Ishikawa (cell line): ENCODE data around the gene NOS3.

Experiments used
- CEBPB ChIP-seq: IDR thresholded peaks from 2 replicates; pipeline ENCODE4 v1.6.1; 2012
- CREB1 ChIP-seq: IDR thresholded peaks from 2 replicates; pipeline ENCODE4 v1.6.1; 2012; ENCODE audit warnings: low read depth
- EGR1 ChIP-seq: IDR thresholded peaks from 2 replicates; pipeline ENCODE4 v1.6.1; 2012
- EP300 ChIP-seq: IDR thresholded peaks from 2 replicates; pipeline ENCODE4 v1.6.1; 2012; ENCODE audit warnings: borderline replicate concordance
- FOXM1 ChIP-seq: IDR thresholded peaks from 2 replicates; pipeline ENCODE4 v1.6.1; 2012; ENCODE audit warnings: low read depth, borderline replicate concordance
- NFIC ChIP-seq: IDR thresholded peaks from 2 replicates; pipeline ENCODE4 v1.6.1; 2012
- RAD21 ChIP-seq: IDR thresholded peaks from 2 replicates; pipeline ENCODE4 v1.6.1; 2012; ENCODE audit warnings: low read depth
- TAF1 ChIP-seq: IDR thresholded peaks from 2 replicates; pipeline ENCODE4 v1.6.1; 2012; ENCODE audit warnings: low read depth, mild to moderate bottlenecking
- TCF12 ChIP-seq: IDR thresholded peaks from 2 replicates; pipeline ENCODE4 v1.6.1; 2012; ENCODE audit warnings: low read depth
- TEAD4 ChIP-seq: IDR thresholded peaks from 2 replicates; pipeline ENCODE4 v1.6.1; 2012
- YY1 ChIP-seq: IDR thresholded peaks from 2 replicates; pipeline ENCODE4 v1.6.1; 2012; ENCODE audit warnings: low read depth
- ZBTB7A ChIP-seq: IDR thresholded peaks from 2 replicates; pipeline ENCODE4 v1.6.1; 2012; ENCODE audit warnings: low read depth
- TF ChIP-seq, protein P1 (sequence below): IDR thresholded peaks from 2 replicates; pipeline ENCODE4 v1.6.1; 2012; ENCODE audit warnings: low read depth, mild to moderate bottlenecking
- TF ChIP-seq, protein P2 (sequence below): IDR thresholded peaks from 2 replicates; pipeline ENCODE4 v1.6.1; 2012
- TF ChIP-seq, protein P3 (sequence below): IDR thresholded peaks from 2 replicates; pipeline ENCODE4 v1.6.1; 2012

NOS3 gene

DNA sequence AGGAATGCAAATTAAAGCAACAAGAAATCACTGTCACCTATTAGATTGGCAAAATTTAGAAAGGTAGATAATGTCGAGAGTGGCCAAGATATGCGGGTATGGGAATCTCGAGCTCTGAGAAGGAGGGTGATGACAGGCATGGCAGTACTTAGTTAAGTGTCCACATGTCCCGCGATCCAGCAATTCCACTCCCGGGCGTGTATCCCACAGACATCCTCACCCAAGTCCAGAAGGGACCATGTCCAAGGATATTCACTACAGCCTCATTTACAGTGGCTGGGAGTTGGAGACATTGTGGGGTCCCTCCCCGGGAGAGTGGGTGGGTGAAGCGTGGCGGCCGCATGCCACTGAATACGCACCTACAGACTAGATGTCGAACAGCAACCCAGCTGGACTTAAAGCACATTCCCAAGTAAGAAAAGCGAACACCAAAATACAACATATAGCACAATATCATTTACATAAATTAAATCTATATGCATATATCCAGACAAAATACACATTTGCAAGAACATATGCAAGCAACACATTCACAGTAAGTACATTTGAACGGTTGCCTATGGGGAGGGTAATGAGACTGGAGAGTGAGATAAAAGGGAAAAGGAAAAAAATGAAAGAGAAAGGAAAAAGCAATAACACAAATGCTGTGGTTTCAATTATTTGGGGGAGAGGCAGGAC, 22.6 kb upstream of the NOS3 start:
- TF ChIP-seq TEAD4, result no peak
- TF ChIP-seq RAD21, result no peak
- TF ChIP-seq, protein P1, sequence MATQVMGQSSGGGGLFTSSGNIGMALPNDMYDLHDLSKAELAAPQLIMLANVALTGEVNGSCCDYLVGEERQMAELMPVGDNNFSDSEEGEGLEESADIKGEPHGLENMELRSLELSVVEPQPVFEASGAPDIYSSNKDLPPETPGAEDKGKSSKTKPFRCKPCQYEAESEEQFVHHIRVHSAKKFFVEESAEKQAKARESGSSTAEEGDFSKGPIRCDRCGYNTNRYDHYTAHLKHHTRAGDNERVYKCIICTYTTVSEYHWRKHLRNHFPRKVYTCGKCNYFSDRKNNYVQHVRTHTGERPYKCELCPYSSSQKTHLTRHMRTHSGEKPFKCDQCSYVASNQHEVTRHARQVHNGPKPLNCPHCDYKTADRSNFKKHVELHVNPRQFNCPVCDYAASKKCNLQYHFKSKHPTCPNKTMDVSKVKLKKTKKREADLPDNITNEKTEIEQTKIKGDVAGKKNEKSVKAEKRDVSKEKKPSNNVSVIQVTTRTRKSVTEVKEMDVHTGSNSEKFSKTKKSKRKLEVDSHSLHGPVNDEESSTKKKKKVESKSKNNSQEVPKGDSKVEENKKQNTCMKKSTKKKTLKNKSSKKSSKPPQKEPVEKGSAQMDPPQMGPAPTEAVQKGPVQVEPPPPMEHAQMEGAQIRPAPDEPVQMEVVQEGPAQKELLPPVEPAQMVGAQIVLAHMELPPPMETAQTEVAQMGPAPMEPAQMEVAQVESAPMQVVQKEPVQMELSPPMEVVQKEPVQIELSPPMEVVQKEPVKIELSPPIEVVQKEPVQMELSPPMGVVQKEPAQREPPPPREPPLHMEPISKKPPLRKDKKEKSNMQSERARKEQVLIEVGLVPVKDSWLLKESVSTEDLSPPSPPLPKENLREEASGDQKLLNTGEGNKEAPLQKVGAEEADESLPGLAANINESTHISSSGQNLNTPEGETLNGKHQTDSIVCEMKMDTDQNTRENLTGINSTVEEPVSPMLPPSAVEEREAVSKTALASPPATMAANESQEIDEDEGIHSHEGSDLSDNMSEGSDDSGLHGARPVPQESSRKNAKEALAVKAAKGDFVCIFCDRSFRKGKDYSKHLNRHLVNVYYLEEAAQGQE, result no peak
- TF ChIP-seq EGR1, result no peak
- TF ChIP-seq ZBTB7A, result no peak
- no peak for TF ChIP-seq EP300
- TF ChIP-seq, protein P2, sequence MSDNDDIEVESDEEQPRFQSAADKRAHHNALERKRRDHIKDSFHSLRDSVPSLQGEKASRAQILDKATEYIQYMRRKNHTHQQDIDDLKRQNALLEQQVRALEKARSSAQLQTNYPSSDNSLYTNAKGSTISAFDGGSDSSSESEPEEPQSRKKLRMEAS, result no peak
- no peak for TF ChIP-seq CEBPB
- TF ChIP-seq FOXM1, result no peak
- no peak for TF ChIP-seq TAF1
- TF ChIP-seq, protein P3, sequence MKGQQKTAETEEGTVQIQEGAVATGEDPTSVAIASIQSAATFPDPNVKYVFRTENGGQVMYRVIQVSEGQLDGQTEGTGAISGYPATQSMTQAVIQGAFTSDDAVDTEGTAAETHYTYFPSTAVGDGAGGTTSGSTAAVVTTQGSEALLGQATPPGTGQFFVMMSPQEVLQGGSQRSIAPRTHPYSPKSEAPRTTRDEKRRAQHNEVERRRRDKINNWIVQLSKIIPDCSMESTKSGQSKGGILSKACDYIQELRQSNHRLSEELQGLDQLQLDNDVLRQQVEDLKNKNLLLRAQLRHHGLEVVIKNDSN, result no peak
- no peak for TF ChIP-seq NFIC
- TF ChIP-seq YY1, result no peak
- TF ChIP-seq TCF12, result no peak

DNA sequence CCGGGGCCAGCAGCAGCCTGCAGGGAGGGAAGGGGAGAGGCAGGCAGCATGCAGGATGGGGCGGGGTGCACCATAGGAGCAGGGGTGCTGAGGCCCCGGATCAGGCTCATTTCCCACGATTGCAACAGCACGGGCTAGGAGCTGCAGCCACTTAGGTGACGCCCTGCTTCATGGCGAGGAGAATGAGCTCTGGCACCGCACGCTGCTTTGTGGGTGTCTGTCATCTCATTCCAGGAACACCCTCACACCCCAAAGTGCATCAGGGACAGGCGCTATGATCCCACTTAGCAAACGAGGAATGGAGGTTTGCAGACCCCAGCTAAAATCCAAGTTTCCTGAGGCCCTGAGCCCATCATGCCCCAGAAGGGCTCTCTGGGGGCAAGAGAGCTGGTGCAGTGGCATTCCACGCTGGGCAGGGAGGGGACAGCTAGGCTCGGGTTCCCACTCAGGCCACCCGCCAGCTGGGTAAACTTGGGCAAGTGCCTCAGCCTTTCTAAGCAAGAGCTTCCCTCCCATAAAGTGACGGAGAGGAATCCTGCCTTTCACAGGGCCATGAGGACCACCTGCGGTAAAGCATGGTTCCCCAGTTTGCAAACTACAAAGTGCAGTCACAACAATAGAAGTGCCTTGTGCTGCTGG, 22.0 kb upstream of the NOS3 start:
- TF ChIP-seq EP300, result no peak
- no peak for TF ChIP-seq CEBPB
- no peak for TF ChIP-seq TEAD4

DNA sequence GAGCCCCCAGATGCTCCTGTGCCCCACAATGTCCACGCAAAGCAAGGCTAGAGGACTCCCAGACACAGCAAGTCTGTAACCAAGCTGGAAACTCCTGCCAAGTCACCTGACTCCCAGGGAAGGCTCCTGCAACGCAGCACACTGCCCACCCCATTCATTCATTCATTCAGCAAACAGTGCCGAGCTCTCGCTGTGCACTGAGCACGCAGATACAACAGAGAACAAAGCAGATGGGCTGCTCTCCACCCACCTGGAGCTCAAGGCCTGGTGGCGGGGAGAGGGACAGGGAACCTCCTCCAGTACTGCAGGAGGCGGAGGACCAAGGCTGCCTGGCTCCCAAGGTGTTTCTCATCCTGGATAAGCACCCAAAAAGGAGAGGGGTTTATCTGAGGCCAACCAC, 21.3 kb upstream of the NOS3 start:
- TF ChIP-seq FOXM1 (no peak), EP300 (no peak), TEAD4 (no peak), ZBTB7A (no peak), CEBPB (no peak), TAF1 (no peak), YY1 (no peak)
- TF ChIP-seq, protein P2, result no peak
- TF ChIP-seq, protein P1, result no peak

DNA sequence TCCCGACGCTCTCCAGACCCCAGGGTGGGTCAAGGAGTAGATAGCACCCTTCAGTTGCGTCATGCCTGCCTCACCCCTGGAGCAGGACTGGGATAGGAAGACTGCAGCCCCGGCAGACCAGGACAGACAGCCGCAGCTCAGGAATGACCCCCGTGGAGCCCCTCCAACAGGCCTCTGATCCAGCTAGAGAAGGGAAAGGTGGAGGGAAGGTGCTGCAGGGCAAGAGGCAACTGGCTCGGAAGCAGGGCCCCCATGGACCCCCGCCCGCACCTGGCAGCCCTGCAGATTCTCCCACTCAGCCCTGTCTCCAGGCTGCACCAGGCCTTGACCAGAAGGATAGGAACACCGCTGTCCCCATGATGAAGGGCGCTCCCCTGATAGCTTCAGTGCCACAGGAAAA, 20.4 kb upstream of the NOS3 start:
- TF ChIP-seq, protein P2, result no peak
- TF ChIP-seq ZBTB7A, result no peak
- TF ChIP-seq FOXM1, result no peak
- TF ChIP-seq CEBPB, result no peak
- TF ChIP-seq TEAD4, result no peak
- no peak for TF ChIP-seq EGR1

DNA sequence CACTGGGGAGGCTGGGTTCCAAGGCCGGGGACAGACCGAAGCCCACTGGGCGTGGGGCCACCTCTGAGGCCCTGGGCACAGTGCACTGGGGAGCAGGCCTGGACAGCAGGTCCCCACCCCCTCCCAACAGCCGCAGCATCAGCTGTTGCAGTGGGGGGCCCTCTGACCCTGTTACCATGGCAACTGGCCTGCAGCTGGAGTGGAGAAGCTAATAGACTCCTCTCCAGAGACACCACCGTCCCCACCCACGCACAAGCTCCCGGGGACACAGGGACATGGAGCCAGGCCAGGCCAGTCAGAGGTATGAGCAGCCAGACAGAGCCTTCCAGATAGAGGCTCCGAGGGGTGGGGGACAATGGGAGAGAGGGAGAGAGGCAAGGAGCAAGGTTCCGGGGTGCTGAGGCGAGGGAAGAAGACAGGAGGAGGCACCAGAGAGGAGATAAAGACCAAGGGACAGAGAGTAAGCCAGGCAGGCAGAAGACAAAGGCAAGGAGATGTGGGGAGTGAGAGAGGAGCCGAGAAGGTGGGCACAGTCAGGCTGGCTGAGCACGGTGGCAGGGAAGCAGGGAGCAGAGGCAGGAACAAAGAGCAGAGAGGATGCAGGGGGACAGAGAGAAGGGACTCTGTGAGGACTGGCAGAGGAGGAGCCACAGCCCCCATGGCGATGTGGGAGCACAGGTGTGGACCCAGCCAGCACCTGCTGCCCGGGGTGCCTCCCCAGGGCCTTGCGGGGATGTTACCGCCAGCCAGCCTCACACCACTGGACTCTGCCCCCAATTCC, 19.4 kb upstream of the NOS3 start:
- no peak for TF ChIP-seq CREB1
- TF ChIP-seq FOXM1, result no peak
- TF ChIP-seq, protein P2, result no peak
- no peak for TF ChIP-seq TCF12
- TF ChIP-seq, protein P3, result no peak
- TF ChIP-seq NFIC, result no peak
- no peak for TF ChIP-seq EGR1
- no peak for TF ChIP-seq TEAD4
- TF ChIP-seq EP300, result no peak
- no peak for TF ChIP-seq ZBTB7A
- TF ChIP-seq RAD21, result no peak
